WERI-Rb-1 (cell line): ENCODE results near the gene KRT40.

Experiments used
- DNase-seq: peaks from one replicate; pipeline ENCODE4 v3.0.0-alpha.2; 2020
- H3K27ac ChIP-seq: fragments of 250-450 bp; sonication (Bioruptor Pico); 2 replicates; pipeline ENCODE4 v1.5.1; 2020; ENCODE audit warnings: mild to moderate bottlenecking, moderate library complexity
- H3K27me3 ChIP-seq: fragments of 250-450 bp; sonication (Bioruptor Pico); 2 replicates; pipeline ENCODE4 v1.5.1; 2021; ENCODE audit warnings: mild to moderate bottlenecking, low read depth, moderate library complexity; ENCODE audit not compliant: insufficient read depth, severe bottlenecking
- H3K36me3 ChIP-seq: fragments of 250-450 bp; sonication (Bioruptor Pico); 2 replicates; pipeline ENCODE4 v1.5.1; 2020; ENCODE audit warnings: mild to moderate bottlenecking, moderate library complexity
- H3K4me3 ChIP-seq: 2 replicates; pipeline ENCODE4 v1.5.1; 2011; ENCODE audit warnings: low read depth, mild to moderate bottlenecking, control low read depth, low read length
- H3K9me3 ChIP-seq: fragments of 250-450 bp; sonication (Bioruptor Pico); 2 replicates; pipeline ENCODE4 v1.5.1; 2021; ENCODE audit warnings: mild to moderate bottlenecking, moderate library complexity; ENCODE audit not compliant: severe bottlenecking
- TF ChIP-seq, protein P1 (sequence below): IDR thresholded peaks from 2 replicates; pipeline ENCODE4 v1.5.1; 2011; ENCODE audit warnings: low read depth, mild to moderate bottlenecking, control low read depth, inconsistent platforms, low read length

Gene KRT40

DNA sequence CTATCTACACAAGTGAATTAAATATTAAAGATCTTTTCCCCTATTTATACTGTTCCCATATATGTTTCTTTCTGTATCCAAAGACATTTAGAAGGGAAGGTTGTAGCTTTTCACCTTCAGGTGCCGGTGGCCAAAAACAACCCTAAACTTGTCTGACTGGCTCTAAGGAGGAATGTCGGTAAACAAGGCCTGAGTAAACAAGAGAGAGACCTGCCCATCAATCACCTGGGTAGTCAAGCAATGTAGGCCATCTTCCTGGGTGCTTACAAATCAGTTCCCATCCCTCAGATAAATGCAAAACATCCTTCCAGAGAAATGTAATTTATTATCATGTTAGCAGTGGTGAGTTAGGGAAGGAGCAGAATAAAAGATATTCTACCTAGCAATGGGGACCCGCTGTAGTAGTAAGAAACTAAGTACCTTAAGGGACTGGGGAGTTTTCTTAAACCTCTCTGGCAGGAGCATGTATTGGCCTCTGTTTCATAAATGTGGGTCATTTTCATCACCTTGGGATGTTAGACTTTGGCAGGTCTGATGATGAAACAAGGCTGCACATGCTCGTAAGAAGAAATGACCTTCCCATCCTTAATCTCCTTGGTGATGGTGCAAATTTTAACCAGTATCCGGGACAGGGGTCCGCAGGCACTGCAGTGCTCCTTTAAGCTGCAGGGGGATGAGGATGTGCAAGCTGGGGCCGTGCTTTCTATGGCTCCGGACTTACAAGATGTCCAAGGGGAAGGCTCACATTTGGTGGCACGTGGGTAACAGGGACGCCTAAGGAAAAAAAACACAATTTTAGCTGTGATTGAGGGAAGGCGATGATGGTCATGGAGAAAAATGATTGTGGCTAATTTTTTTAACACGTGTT, 25.8 kb downstream of the KRT40 start:
- H3K27ac ChIP-seq: no peak overlapping the region
- no peaks in the 10 kb centered on the region for H3K27me3 ChIP-seq
- H3K4me3 ChIP-seq: no peak overlapping the region
- no peaks in the 10 kb centered on the region for H3K9me3 ChIP-seq
- TF ChIP-seq, protein P1, sequence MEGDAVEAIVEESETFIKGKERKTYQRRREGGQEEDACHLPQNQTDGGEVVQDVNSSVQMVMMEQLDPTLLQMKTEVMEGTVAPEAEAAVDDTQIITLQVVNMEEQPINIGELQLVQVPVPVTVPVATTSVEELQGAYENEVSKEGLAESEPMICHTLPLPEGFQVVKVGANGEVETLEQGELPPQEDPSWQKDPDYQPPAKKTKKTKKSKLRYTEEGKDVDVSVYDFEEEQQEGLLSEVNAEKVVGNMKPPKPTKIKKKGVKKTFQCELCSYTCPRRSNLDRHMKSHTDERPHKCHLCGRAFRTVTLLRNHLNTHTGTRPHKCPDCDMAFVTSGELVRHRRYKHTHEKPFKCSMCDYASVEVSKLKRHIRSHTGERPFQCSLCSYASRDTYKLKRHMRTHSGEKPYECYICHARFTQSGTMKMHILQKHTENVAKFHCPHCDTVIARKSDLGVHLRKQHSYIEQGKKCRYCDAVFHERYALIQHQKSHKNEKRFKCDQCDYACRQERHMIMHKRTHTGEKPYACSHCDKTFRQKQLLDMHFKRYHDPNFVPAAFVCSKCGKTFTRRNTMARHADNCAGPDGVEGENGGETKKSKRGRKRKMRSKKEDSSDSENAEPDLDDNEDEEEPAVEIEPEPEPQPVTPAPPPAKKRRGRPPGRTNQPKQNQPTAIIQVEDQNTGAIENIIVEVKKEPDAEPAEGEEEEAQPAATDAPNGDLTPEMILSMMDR: no peak
- no peak for DNase-seq
- H3K36me3 ChIP-seq: no peaks in the 10 kb centered on the region

DNA sequence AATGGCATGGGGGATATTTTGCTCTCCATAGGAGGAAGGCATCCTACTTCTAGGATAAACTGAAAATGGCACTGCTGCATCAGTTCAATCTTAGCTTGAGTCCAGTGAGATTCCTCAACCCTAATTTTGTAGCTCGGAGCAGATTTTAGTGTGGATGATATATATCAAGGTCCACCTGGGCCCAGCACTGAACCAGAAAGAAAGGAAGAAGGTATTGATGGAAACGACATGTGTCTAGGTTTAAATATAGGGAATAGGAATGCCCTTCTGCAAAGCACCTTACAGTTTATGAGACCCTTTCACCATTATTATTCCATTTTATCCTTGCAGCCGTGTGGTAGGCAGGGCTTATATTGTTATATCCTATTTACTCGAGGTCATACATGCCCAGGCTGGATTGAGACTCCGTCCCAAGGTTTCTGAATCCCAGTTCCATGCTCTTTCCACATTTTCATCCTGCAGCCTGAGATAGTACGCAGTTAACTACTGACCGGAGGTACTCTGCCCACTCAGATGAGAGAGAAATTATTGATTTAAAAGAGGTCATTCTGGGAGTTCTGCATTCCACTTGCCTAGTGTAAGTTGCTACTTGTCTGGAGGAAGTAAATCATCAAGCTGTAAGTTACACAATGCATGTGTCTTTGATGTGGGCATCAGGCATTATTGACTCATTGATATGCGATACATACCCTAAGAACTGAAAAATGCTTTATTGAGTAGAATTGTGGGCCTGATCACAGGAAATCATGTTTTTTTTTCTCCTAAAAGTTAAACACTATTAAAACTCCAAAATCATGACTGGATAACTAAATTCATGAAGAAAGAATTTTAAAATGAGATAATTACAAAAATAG, 27.5 kb downstream of the KRT40 start:
- TF ChIP-seq, protein P1: no peak
- Histone ChIP-seq H3K36me3 (no peaks in the 10 kb centered on the region), H3K27ac (no peak overlapping the region), H3K9me3 (no peaks in the 10 kb centered on the region), H3K4me3 (no peak overlapping the region), H3K27me3 (no peaks in the 10 kb centered on the region)
- DNase-seq: no peak

- TF ChIP-seq, protein P1: no peak
- no peak for DNase-seq
- Histone ChIP-seq H3K9me3 (no peaks in the 10 kb centered on the region), H3K4me3 (no peak overlapping the region), H3K27ac (no peak overlapping the region), H3K36me3 (no peaks in the 10 kb centered on the region), H3K27me3 (no peaks in the 10 kb centered on the region)
Measured at GRCh38 chr17:40953881-40954280, 30.2 kb downstream of the KRT40 start.

GRCh38 chr17:40952661-40953060, 31.5 kb downstream of the KRT40 start:
- H3K9me3 ChIP-seq: no peaks in the 10 kb centered on the region
- no peak overlapping the region for H3K4me3 ChIP-seq
- no peaks in the 10 kb centered on the region for H3K36me3 ChIP-seq
- no peak for DNase-seq
- H3K27me3 ChIP-seq: no peaks in the 10 kb centered on the region
- TF ChIP-seq, protein P1: no peak
- H3K27ac ChIP-seq: no peak overlapping the region

DNA sequence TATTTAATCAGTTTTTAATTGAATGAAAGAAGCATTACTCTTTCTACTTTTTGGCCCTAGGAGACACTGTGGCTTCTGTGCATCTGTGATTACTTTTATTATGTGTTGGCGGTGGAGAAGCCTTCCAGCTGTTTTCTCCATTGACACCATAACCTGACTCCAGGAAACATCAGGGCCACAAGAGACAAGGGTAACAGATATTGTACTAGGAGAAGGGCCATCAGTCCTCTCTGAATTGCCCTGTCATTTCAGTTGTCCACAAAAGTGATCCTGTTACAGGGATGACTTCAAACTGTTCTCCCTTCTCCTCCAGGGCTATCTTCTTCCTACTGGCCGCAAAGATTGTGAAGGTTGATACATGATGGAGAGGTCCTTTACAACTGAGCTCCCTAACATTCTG, 32.0 kb downstream of the KRT40 start:
- H3K27ac ChIP-seq: no peak overlapping the region
- no peaks in the 10 kb centered on the region for H3K27me3 ChIP-seq
- no peak overlapping the region for H3K4me3 ChIP-seq
- H3K36me3 ChIP-seq: no peaks in the 10 kb centered on the region
- H3K9me3 ChIP-seq: no peaks in the 10 kb centered on the region
- TF ChIP-seq, protein P1: no peak
- DNase-seq: no peak
